Activated naive CD4-positive, alpha-beta T cell treated with anti-CD3 and anti-CD28 coated beads for 36 hours (primary cell): Measurements from ENCODE around the gene TUBGCP2. TPM values are rescaled to one million over a fixed set of nuclear protein-coding genes. Genes with fewer than 3 reads are reported as not detected.
"Not testable (repeated sequence)": the region's sequence is repeated elsewhere in the genome, so short reads cannot be mapped to it uniquely, and the experiment has no call there.

ENCODE experiments used
- CTCF ChIA-PET: fragments of 350-600 bp; sonication (Branson Sonifier 250); formaldehyde crosslinking; loops from one replicate; lab custom pipeline; 2021; ENCODE audit warnings: antibody characterized with exemption; lab: Charles Lee
- DNase-seq: peaks from one replicate; pipeline ENCODE4 v3.0.0-alpha.2; 2020
- H3K27ac Mint-ChIP-seq: one replicate; pipeline ENCODE4 v1.8.0; 2021; ENCODE audit warnings: mild to moderate bottlenecking, mixed read lengths
- H3K27me3 Mint-ChIP-seq: one replicate; pipeline ENCODE4 v1.8.0; 2021; ENCODE audit warnings: low read depth, mixed read lengths
- H3K36me3 Mint-ChIP-seq: one replicate; pipeline ENCODE4 v1.8.0; 2021; ENCODE audit warnings: low read depth, mixed read lengths
- H3K4me1 Mint-ChIP-seq: one replicate; pipeline ENCODE4 v1.8.0; 2021; ENCODE audit warnings: low read depth, mixed read lengths
- H3K4me3 Mint-ChIP-seq: one replicate; pipeline ENCODE4 v1.8.0; 2021; ENCODE audit warnings: mild to moderate bottlenecking, moderate library complexity, mixed read lengths
- H3K9me3 Mint-ChIP-seq: one replicate; pipeline ENCODE4 v1.8.0; 2021; ENCODE audit warnings: mixed read lengths
- intact Hi-C: fragments of 100-400 bp; cut with micrococcal nuclease; formaldehyde crosslinking; loops from one replicate; pipeline ENCODE4 v1.15.1; 2023
- total RNA-seq, 2 experiments: library from RNA; stranded (reverse); gene quantifications; one replicate each; pipeline ENCODE4 v1.2.3, GENCODE V29; 2021

Gene TUBGCP2
- total RNA-seq, 2 experiments from 2014 or later: 47.9 to 56.1 TPM

DNA sequence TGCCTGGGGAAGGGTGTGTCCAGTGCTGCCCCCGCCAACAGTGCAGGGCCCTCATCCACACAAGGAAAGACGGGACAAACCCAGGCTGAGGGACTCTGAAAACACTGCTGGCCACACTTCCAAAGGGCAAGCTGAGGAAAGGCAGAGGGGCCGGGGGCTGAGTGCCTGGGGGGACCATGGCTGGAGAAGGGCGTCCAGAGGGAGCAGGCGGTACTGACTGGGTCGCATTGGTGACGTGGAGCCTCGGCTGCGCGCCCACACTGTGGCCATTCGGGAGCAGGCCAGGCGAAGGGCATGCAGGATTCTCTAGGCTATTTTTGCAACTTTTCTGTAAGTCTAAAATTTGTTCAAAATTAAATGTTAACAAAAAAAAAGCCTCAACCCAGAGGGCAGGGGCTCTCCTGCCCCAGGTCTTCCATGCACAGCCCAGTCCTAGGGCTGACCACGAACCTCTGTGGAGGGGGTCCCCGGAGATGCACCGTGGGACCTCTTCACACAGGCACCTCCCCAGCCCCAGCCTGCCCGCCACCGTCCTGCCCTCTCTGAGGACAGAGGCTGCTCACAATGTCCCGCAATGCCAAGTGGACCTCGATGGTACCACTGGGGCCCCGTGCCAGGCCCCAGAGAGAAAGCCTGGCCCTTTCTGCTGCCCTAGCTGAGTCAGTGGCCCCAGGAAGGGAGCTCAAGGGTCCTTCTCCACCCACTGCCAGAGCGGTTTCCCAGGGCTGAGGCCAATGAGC lies 42.4 kb downstream of the TUBGCP2 start:
- CTCF ChIA-PET: interaction anchor here (1.4 to 1.7 kb wide), 2 partner anchors 10 to 123 kb away, joined by 4 to 5 read pairs; partner anchors contain the start of gene ADAM8
- Mint-ChIP-seq H3K4me3 (no peak overlapping the region), H3K36me3 (peaks cover 3% of the 10 kb centered on the region), H3K27me3 (no peaks in the 10 kb centered on the region), H3K27ac (no peak overlapping the region), H3K4me1 (peaks cover 34% of the 10 kb centered on the region), H3K9me3 (no peaks in the 10 kb centered on the region)
- intact Hi-C loops: no loop called here
- no peak for DNase-seq

DNA sequence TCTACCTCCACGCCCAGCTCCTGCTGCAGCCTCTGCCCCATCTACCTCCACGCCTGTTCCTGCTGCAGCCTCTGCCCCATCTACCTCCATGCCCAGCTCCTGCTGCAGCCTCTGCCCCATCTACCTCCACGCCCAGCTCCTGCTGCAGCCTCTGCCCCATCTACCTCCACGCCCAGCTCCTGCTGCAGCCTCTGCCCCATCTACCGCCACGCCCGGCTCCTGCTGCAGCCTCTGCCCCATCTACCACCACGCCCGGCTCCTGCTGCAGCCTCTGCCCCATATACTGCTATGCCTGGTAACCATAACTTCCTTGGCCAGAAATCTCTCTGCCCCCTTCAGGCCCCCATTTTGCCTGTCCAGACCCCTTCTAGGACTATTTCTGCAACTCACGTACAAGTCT lies 43.6 kb downstream of the TUBGCP2 start:
- H3K4me3 Mint-ChIP-seq, H3K27ac Mint-ChIP-seq, intact Hi-C loops, DNase-seq, H3K36me3 Mint-ChIP-seq, H3K9me3 Mint-ChIP-seq, H3K27me3 Mint-ChIP-seq: not testable (repeated sequence)
- H3K4me1 Mint-ChIP-seq: peaks cover 46% of the 10 kb centered on the region
- CTCF ChIA-PET: interaction anchor here (0.6 to 1.7 kb wide), 3 partner anchors 11 to 65 kb away, joined by 3 to 4 read pairs (median 4); partner anchors contain the start of gene ADAM8

DNA sequence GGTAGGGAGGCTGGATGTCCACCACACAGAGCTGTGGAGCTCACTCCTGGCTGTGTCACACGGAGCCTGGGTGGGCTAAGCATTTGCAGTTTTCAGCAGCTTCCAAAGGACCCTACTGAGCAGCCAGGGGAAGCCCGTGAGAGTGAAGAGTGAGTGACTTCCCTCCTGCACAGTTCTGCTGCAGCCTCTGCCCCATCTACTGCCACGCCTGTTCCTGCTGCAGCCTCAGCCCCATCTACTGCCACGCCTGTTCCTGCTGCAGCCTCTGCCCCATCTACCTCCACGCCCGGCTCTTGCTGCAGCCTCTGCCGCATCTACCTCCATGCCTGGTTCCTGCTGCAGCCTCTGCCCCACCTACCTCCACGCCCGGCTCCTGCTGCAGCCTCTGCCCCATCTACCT lies 44.2 kb downstream of the TUBGCP2 start:
- Mint-ChIP-seq H3K4me1 (peaks cover 51% of the 10 kb centered on the region), H3K4me3 (no peak overlapping the region), H3K36me3 (peaks cover 3% of the 10 kb centered on the region), H3K27me3 (no peaks in the 10 kb centered on the region), H3K27ac (no peak overlapping the region), H3K9me3 (no peaks in the 10 kb centered on the region)
- peak; percentile 49 for DNase-seq
- intact Hi-C loops: no loop called here
- CTCF ChIA-PET: interaction anchor here (0.6 to 1.7 kb wide), 5 partner anchors 11 to 65 kb away, joined by 3 to 6 read pairs (median 4); partner anchors contain the start of gene ADAM8

DNA sequence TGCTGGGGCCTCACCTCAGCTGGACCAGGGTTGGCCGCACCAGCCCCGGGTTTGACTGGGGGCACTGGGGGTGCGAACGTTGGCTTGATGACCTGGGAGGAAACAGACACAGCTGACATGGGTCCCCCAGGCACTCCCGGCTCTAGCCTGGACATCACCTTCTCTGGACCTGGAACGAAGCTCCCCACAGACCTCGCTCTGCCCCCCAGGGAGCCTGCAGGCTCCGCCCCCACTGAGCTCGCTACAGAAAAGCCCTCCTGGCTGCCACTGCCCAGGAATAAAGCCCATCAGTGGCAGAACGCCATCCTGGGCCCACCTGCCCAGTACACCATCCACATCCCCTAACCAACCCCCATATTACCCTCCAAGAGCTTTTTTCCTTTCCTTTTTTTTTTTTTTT lies 45.0 kb downstream of the TUBGCP2 start:
- intact Hi-C loops: no loop called here

DNA sequence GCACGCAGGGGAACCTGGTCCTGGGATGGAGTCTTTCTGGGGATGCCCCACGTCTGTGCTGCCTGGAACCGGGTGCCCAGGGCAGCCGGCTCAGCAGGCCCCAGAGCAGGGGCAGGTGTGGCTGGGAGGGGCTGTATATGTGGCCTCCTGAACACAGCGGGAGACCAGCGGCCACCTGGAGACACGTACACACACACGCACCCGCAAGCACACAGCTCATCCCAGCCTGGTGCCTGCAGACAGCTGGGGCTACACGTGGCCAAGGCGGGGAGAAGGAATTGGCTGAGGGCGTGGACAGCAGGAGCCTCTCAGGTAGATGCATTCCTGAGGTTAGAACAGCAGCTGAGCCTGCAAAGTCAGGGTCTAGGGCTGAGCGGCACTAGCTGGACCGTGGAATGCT lies 46.0 kb downstream of the TUBGCP2 start:
- H3K4me1 Mint-ChIP-seq: peaks cover 66% of the 10 kb centered on the region
- H3K4me3 Mint-ChIP-seq: no peak overlapping the region
- H3K9me3 Mint-ChIP-seq: no peaks in the 10 kb centered on the region
- no peak for DNase-seq
- no peaks in the 10 kb centered on the region for H3K27me3 Mint-ChIP-seq
- H3K27ac Mint-ChIP-seq: no peak overlapping the region
- peaks cover 3% of the 10 kb centered on the region for H3K36me3 Mint-ChIP-seq
- intact Hi-C loops: loop anchor here (1.0 kb wide), 1 partner anchor 96 kb away; the partner anchor contains the start of gene FUOM
- CTCF ChIA-PET: interaction anchor here (0.6 to 1.3 kb wide), 3 partner anchors 9 to 119 kb away, joined by 3 to 6 read pairs (median 4); no protein-coding TSS in a partner anchor

More for the DNA sequence above, 45.0 kb downstream of the TUBGCP2 start:
- Mint-ChIP-seq H3K36me3 (peaks cover 3% of the 10 kb centered on the region), H3K27me3 (no peaks in the 10 kb centered on the region), H3K4me1 (peaks cover 59% of the 10 kb centered on the region), H3K9me3 (no peaks in the 10 kb centered on the region), H3K27ac (no peak overlapping the region), H3K4me3 (no peak overlapping the region)
- no peak for DNase-seq
- CTCF ChIA-PET: interaction anchor here (0.6 to 1.2 kb wide), 3 partner anchors 11 to 66 kb away, joined by 4 to 6 read pairs (median 5); no protein-coding TSS in a partner anchor

DNA sequence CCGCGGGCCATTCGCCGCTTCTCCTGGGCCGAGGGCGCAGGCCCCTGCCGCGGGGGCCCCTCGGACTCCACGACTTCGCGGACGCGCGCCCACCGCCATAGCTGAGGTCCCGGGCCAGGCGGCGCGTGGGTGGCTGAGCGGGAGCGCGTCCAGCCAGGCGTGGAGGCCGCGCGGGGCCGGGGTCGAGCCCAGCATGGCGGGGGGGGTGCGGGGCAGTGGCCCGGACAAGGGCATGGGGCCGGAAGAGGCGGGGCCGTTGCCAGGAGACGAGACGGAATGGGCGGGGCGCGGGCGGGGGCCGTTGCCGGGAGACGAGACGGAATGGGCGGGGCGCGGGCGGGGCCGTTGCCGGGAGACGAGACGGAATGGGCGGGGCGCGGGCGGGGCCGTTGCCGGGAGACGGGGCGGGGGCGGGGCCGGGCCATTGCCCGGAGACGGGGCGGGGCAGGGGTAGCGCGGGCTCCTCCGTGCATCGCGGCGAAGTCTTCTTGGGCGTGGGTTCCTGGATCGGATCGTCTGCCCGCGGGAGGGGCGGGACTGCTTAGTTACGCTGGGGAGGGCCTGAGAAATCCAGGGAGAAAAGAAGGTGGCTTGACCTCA lies 46.8 kb downstream of the TUBGCP2 start:
- intact Hi-C loops: loop anchor here (1.0 kb wide), 1 partner anchor 96 kb away; the partner anchor contains the start of gene FUOM
- H3K36me3 Mint-ChIP-seq: peaks cover 3% of the 10 kb centered on the region
- CTCF ChIA-PET: interaction anchor here (1.1 to 1.6 kb wide), 3 partner anchors 14 to 118 kb away, joined by 3 to 7 read pairs (median 4); no protein-coding TSS in a partner anchor
- no peaks in the 10 kb centered on the region for H3K27me3 Mint-ChIP-seq
- peak overlapping the region; percentile 82 for H3K4me3 Mint-ChIP-seq
- no peaks in the 10 kb centered on the region for H3K9me3 Mint-ChIP-seq
- peak; percentile 87 for DNase-seq
- no peak overlapping the region for H3K27ac Mint-ChIP-seq
- H3K4me1 Mint-ChIP-seq: peaks cover 75% of the 10 kb centered on the region

DNA sequence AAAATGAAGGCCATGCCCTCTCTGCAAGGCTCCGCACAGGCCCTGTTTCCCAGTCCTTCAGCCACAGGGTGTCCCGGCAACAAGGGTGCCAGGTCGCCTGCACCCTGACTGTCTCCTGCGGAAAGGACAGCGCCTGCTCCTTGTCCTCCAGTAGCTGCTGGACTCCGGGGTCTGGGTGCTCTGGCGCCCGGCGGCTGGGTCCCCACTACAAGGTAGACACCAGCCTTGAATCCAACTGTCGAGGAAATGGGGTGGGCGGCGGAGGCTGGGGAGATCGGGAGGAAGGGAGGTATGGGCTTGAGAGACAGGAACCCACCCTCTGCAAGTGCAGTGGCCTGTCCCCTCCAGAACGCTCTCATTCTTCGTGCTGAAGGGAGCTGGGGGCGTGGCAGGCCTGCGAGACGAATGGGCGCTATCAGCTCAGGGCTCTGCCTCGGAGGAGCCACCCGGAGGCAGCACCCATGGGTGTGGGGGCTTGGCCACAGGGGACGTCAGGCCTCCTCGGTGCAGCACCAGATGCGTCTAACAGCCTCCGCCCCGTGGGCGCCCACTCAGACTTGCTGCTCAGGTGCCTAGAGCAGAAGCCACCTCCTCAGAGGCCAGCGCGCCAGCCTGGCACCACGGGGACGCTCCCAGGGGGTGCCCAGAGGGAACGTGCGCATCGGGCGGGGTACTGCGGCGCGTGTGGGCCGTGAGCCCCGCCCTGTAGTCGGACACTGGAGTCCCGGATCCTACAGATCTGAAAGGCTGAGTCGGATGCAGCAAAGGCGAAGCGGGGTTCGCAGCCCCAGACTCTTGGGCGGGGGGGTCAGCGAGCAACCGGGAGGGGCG lies 47.6 kb downstream of the TUBGCP2 start:
- H3K27me3 Mint-ChIP-seq: no peaks in the 10 kb centered on the region
- peak overlapping the region; percentile 88 for H3K27ac Mint-ChIP-seq
- H3K9me3 Mint-ChIP-seq: no peaks in the 10 kb centered on the region
- H3K4me3 Mint-ChIP-seq: peak overlapping the region; percentile 82
- H3K4me1 Mint-ChIP-seq: peaks cover 75% of the 10 kb centered on the region
- intact Hi-C loops: no loop called here
- peaks cover 3% of the 10 kb centered on the region for H3K36me3 Mint-ChIP-seq
- CTCF ChIA-PET: interaction anchor here (1.1 to 1.6 kb wide), 2 partner anchors 14 to 68 kb away, joined by 3 to 7 read pairs; no protein-coding TSS in a partner anchor
- DNase-seq: peak; percentile 83

DNA sequence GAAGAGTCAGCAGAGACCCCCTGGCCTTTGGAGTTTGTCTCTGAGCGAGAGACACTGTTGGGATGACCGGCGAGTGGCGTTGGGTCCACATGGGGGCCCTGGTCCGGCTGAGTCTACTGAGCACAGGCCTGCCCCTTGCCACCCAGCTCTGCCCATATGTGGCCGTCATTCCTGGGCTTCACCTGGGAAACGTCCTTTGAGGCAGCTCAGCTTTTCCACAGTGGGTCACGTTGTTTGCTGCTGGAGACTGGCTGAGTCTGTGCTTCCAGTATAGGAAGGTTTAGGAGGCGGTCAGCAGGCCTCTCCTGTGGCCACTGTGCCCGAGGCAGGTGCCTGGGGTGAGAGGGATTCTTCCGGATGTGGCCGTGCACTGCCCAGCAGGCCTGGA lies 49.1 kb downstream of the TUBGCP2 start:
- peak overlapping the region; percentile 89 for H3K27ac Mint-ChIP-seq
- H3K4me1 Mint-ChIP-seq: peaks cover 62% of the 10 kb centered on the region
- DNase-seq: no peak
- no peaks in the 10 kb centered on the region for H3K27me3 Mint-ChIP-seq
- H3K36me3 Mint-ChIP-seq: peaks cover 3% of the 10 kb centered on the region
- H3K9me3 Mint-ChIP-seq: no peaks in the 10 kb centered on the region
- CTCF ChIA-PET: interaction anchor here (1.0 to 1.7 kb wide), 5 partner anchors 13 to 116 kb away, joined by 3 to 8 read pairs (median 4); no protein-coding TSS in a partner anchor
- intact Hi-C loops: loop anchor here (1.0 to 5.0 kb wide), 9 partner anchors 16 to 717 kb away; partner anchors contain the start of genes PAOX, TUBGCP2 and ZNF511
- H3K4me3 Mint-ChIP-seq: peak overlapping the region; percentile 58

DNA sequence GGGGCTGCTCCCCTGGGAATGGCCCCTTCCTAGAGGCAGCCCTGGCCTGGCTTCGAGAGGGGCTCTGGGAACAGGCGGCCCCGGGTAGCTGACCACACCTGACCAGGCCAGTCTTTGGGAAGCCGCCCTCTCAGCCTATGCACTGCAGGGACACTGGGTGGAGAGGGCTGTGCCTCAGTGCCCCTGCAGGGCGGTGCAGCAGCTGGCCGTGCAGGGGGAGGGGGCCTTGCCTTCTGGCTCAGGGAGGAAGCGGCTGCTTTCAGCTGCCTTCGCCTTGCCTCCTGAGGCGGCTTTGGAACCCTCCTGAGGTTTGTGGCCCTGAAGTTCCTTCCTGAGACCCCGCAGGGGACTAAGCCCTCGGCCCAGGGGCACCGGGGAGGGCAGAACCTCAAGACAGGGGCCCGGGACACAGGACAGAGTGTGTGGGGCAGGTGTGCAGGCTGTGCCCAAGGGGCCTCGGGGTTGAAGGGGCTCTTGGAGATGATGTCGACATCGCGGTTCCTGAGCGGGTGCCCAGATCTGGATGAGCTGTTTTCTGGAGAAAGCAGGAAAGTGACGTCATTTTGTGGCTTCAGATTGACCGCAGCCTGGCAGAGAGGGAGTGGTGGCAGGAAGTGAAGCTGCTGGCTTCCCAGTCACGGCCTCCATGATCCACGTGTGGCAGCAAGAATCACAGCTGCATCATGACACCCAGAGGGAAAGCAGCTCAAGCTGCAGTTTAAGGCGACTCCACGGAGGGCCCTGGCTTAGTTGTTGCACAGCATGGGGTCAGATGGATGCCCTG lies 49.7 kb downstream of the TUBGCP2 start:
- DNase-seq: peak; percentile 98
- peaks cover 3% of the 10 kb centered on the region for H3K36me3 Mint-ChIP-seq
- H3K27ac Mint-ChIP-seq: peak overlapping the region; percentile 89
- CTCF ChIA-PET: interaction anchor here (1.0 to 1.9 kb wide), 7 partner anchors 13 to 115 kb away, joined by 3 to 8 read pairs (median 4); no protein-coding TSS in a partner anchor
- H3K4me3 Mint-ChIP-seq: peak overlapping the region; percentile 58
- no peaks in the 10 kb centered on the region for H3K9me3 Mint-ChIP-seq
- H3K4me1 Mint-ChIP-seq: peaks cover 56% of the 10 kb centered on the region
- no peaks in the 10 kb centered on the region for H3K27me3 Mint-ChIP-seq
- intact Hi-C loops: loop anchor here (1.0 to 5.0 kb wide), 9 partner anchors 16 to 717 kb away; partner anchors contain the start of genes PAOX, TUBGCP2 and ZNF511

DNA sequence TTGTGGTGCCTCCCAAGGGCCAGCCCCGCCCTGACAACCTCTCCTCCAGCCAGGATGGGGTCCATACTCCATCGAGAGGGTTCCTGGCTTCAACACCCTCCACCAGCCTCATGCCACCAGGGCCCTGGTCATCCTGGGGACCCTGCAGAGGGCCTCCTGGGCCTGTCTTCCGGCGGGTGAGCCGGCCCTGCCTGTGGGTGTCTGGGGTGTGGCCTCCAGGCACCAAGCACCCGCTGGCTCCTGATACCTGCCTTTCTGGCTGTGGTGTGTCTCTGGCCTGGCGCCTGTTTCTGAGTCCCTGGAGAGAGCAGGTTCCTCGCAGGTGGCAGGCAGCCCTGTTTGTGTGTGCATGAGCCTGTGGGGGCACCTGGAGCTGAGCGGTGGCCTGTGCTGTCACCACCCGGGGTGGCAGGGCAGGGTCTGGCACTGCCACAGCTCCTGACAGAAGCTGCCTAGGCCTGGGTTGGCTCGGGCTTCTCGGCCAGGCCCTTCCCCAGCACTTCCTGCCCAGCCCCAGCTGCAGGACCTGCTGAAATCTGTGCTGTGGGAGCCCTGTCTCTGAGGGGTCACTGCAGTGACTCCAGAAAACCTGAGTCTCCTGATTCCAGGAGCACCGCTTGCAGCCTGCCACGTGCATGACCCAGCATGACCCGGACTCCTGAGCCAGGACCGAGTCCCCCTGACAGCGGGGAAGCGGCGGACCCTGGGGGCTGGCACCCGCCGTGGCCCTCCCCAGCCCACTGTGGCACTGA lies 50.4 kb downstream of the TUBGCP2 start:
- H3K9me3 Mint-ChIP-seq: no peaks in the 10 kb centered on the region
- no peak overlapping the region for H3K4me3 Mint-ChIP-seq
- no peaks in the 10 kb centered on the region for H3K27me3 Mint-ChIP-seq
- DNase-seq: peak; percentile 55
- peaks cover 51% of the 10 kb centered on the region for H3K4me1 Mint-ChIP-seq
- intact Hi-C loops: loop anchor here (2.0 to 5.0 kb wide), 4 partner anchors 31 to 716 kb away; partner anchors contain the start of gene PAOX
- H3K36me3 Mint-ChIP-seq: peaks cover 1% of the 10 kb centered on the region
- CTCF ChIA-PET: interaction anchor here (1.1 to 2.3 kb wide), 10 partner anchors 10 to 115 kb away, joined by 3 to 9 read pairs (median 6); no protein-coding TSS in a partner anchor
- peak overlapping the region; percentile 32 for H3K27ac Mint-ChIP-seq
